Cardiac fibroblast (primary cell): ENCODE measurements around the gene SCN8A.
"Not testable (repeated sequence)": the region's sequence is repeated elsewhere in the genome, so short reads cannot be mapped to it uniquely, and the experiment has no call there.

Source experiments
- DNase-seq, 2 donors: peaks; one replicate each; pipeline versions ENCODE4 v3.0.0 to v3.0.0-alpha.2; 2010; ENCODE audit warnings: low read depth in 2 of 2
- H3K4me3 ChIP-seq, 2 donors: replicated peaks in 1 of 2; 1 replicate in 1 of 2; 2 replicates in 1 of 2; pipeline ENCODE4 v1.5.1; 2011; ENCODE audit warnings: low read depth in 2 of 2, low read length in 2 of 2, mild to moderate bottlenecking in 2 of 2, moderate library complexity in 1 of 2
- CTCF ChIP-seq: IDR thresholded peaks from one replicate; pipeline ENCODE4 v1.5.1; 2011; ENCODE audit warnings: low read depth, mild to moderate bottlenecking, low read length, inconsistent platforms

SCN8A gene

DNA sequence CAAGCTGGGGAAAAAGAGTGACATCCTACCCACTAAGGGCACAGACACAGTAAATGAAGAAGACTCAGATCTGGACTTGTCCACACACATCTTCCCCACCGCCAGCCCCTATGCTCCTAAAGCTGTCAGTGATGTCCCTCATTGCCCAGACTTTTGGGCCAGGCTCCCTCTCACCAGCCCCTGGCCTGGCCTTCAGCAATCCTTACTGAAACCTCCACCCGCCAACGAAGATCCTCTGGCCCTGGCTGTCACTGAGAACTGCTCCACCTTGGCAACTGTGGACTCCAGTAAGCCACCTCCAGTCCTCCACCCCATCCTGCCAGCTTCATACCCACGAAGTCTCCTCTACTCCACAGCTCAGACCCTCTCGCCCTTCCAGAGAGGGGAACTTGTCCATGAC lies 234.2 kb downstream of the SCN8A start:
- no peak overlapping the region for H3K4me3 ChIP-seq
- no peak for TF ChIP-seq CTCF
- no peak for DNase-seq

DNA sequence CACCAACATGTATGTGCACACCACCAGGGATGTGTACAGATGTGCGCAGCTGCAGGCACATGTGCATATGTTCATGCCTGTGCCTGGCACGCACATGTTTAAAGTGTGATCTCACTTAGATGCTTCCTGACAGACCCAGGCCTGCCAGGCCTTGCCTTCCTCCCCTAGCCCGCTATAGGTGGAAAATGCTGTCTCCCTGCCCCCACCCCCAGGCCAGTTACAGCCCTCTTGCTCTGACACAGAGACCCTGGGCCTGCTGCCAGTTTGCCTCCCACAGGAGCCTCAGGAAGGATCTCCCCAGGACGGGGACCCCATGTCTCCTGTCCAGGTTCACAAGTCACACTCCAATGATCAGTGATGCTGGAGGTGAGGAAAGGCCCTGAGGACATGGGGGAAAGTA lies 235.8 kb downstream of the SCN8A start:
- H3K4me3 ChIP-seq = no peak overlapping the region
- no peak for DNase-seq
- TF ChIP-seq CTCF = no peak

GRCh38 chr12:51827925-51828818 lies 237.1 kb downstream of the SCN8A start:
- no peak for TF ChIP-seq CTCF
- H3K4me3 ChIP-seq = no peak overlapping the region
- DNase-seq = peak; percentile 33 to 76

- no peak for DNase-seq
- no peak overlapping the region for H3K4me3 ChIP-seq
- no peak for TF ChIP-seq CTCF
These were observed 238.0 kb downstream of the SCN8A start for GRCh38 chr12:51829011-51829481.

GRCh38 chr12:51829641-51830040 lies 238.6 kb downstream of the SCN8A start:
- no peak for DNase-seq
- no peak for TF ChIP-seq CTCF
- no peak overlapping the region for H3K4me3 ChIP-seq

GRCh38 chr12:51831817-51832216 lies 240.8 kb downstream of the SCN8A start:
- not testable (repeated sequence) for DNase-seq, H3K4me3 ChIP-seq

- no peak overlapping the region for H3K4me3 ChIP-seq
- DNase-seq = no peak
- no peak for TF ChIP-seq CTCF
These were observed 241.5 kb downstream of the SCN8A start for GRCh38 chr12:51832354-51833107.
